ENCODE measurements around the gene ENHO.

- TF ChIP-seq CTCF (IDR thresholded peaks at IDR 0.05; ENCODE audit: insufficient read depth, low read length, poor library complexity, severe bottlenecking) (no peak), EZH2phosphoT487 (conservative IDR thresholded peaks at IDR 0.05; ENCODE audit: low read length) (no peak)
These were observed 31.2 kb downstream of the ENHO start for GRCh38 chr9:34491596-34491995.

All from SU-DHL-6 (cell line).